Left renal cortex interstitium (tissue), 4 donors: ENCODE data around the gene MIB2. TPM values are rescaled to one million over a fixed set of nuclear protein-coding genes. Genes with fewer than 3 reads are reported as not detected.
A peak's percentile ranks its signal among the peaks of the same experiment; 100 is the strongest.
"Not testable (repeated sequence)": the region's sequence is repeated elsewhere in the genome, so short reads cannot be mapped to it uniquely, and the experiment has no call there.

Source experiments
- DNase-seq, 4 donors: peaks; one replicate each; pipeline ENCODE4 v3.0.0-alpha.2; 2013; ENCODE audit warnings: low read depth in 4 of 4, low spot score in 2 of 4, missing footprints in 1 of 4
- polyA plus RNA-seq, 4 donors: library from polyadenylated mRNA; unstranded; fragments of 120-200 nt; gene quantifications; one replicate each; pipeline ENCODE4 v1.2.1, GENCODE V29; 2013; ENCODE audit not compliant: insufficient read length in 4 of 4

MIB2 gene
- 10 to 100 TPM; 23.5 to 90.7 (median 55.8) TPM for polyA plus RNA-seq

DNA sequence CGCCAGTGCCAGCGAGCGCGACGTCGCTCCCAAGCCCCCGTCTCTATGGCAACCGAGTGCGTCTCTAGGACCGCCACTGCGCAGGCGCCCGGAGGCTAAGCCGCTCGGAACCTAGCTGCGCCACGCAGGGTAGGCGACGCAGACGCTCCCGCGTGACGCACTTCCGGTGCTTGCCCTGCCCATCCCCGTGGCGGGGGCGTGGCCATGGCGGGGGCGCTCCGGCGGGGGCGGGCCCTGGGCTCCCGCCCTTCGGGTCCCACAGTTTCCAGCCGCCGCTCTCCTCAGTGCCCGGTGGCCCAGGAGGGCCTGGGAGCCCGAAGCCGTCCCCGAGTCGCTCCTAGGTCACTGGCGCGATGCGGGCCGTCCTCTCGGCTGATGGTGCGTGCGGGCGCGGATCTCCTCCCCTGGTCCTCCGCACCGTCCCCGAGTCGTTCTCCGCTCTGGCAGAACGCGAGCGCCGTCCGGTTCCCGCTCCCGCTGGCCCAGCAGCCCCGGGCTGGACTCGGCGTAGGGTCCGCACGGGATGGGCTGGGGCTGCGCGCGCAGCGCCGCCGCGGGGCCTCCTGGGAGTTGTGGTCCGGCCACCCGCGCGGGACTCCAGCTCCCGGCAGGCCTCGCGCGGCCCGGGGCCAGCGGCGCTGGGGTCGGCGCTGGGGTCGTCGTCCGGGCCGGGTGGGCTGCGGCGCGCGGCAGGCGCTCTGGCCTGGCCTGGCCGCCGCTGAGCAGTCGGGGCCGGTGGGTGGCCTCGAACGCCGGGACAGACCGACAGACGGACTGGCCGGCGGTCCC, at the start of gene MIB2:
TSS of gene MIB2 (plus strand) at position 245 of the 789 bp plus-strand sequence. CDS start 7,953 bp downstream, outside the sequence.
- peak in 3 of 4 donors; percentile 86 to 91 (median 86) for DNase-seq

DNA sequence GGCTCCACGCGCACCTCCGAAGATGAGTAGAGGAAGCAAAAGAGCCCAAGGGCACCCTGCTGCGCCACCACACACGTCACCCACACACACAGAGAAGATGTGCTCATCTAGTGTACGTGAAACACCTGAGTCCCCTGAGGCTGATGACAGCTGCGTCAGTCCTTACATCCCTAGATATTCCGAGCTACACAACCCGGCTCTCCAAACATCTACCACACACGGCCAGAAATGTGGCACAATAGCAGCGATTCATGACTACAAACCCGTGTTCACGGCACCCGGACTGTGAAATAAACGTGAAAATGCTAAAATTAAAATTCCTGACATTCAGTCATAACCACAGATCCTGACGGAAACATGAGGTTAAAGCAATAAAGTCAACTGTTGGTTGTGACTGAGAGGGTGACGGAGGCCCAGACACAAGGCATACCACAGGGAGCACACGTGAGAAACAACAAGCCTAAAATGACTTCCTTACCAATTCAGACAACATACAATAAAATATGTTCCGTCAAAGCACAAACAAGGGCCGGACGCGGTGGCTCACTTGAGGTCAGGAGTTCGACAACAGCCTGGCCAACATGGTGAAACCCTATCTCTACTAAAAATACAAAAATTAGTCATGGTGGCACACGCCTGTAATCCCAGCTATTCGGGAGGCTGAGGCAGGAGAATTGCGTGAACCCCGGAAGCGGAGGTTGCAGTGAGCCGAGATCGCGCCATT, 48.0 kb upstream of the MIB2 start:
- DNase-seq, result no peak

GRCh38 chr1:1567891-1568291, 47.4 kb upstream of the MIB2 start:
- no peak for DNase-seq

GRCh38 chr1:1569341-1569740, 46.0 kb upstream of the MIB2 start:
- no peak for DNase-seq

- DNase-seq, result peak in 3 of 4 donors; percentile 50 to 56 (median 56)
Observed at GRCh38 chr1:1573843-1574720, 41.2 kb upstream of the MIB2 start.

- peak in 3 of 4 donors; percentile 78 to 87 (median 78) for DNase-seq
Observed at GRCh38 chr1:1574721-1575537, 40.4 kb upstream of the MIB2 start, which contains the start of gene SSU72. Gene SSU72, minus strand, starts transcription at chr1:1574863. Its CDS starts 306 bp downstream, at chr1:1574557.

DNA sequence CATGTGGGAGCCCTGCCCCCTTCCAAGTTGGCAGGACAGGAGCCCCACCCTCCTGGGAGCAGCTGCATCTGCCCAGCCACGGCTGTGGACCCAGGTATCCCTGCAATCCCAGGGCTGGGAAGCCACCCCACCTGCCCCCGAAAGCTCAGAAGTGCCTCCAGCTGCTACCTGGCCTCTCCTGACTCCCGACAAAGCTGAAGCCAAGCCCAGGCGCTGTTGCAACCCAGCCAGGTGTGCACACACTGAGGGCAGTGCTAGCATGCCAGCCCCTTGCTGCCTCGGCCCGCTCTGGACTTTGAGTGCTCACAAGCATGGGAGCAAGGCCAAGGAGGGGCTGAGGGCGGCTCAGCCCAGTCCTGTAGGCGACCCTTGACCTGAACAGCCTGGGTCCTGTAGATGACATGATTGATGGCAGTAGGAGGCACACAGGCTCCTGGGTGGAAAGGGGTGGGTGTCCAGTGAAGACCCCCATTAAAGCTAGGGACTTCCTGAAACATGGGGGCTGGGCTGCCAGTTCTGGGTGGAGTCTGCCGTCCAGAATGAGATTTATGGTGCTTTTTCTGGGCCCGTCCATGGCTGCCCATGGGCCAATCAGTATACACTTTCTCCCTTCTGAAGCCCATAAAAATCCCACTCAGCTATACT, 37.8 kb upstream of the MIB2 start:
- DNase-seq, result no peak

GRCh38 chr1:1578371-1578940, 36.8 kb upstream of the MIB2 start:
- no peak for DNase-seq

DNA sequence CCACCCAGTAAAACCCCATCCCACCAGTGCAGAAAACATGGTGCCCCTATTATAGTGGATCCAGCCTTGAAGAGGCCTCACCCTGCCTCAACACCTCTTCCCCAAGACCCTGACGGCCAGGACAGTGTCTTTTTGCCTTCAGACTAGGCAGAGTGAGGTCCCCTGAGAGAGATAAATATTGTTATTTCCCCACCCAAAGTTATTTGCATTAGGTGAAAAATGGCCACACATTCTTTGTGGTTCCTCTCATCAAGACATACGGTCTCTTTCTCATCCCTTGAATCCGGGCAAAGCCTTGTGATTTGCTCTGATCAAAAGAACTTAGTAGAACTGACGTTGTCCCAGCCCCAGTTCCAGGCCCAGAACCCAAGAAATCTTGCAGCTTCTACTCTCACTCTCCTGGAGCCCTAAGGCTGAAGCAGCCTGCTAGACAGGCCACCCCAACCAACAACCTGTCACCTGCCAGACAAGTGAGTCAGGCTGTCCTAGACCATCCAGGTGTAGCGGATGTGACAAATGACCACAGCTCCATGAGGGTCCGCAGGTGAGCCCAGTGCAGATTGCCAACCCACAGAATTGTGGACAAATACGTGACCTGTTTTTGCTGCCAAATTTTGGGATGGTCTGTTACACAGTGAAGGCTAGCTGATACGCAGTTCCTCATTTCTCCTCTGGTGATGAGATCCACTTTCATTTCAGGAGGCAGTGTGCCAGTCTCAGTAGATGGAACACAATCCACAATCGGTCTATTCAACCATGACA, 32.5 kb upstream of the MIB2 start:
- no peak for DNase-seq

GRCh38 chr1:1583347-1584010, 31.8 kb upstream of the MIB2 start:
- DNase-seq, result no peak

- no peak for DNase-seq
Observed at GRCh38 chr1:1591452-1591851, 23.8 kb upstream of the MIB2 start.

DNA sequence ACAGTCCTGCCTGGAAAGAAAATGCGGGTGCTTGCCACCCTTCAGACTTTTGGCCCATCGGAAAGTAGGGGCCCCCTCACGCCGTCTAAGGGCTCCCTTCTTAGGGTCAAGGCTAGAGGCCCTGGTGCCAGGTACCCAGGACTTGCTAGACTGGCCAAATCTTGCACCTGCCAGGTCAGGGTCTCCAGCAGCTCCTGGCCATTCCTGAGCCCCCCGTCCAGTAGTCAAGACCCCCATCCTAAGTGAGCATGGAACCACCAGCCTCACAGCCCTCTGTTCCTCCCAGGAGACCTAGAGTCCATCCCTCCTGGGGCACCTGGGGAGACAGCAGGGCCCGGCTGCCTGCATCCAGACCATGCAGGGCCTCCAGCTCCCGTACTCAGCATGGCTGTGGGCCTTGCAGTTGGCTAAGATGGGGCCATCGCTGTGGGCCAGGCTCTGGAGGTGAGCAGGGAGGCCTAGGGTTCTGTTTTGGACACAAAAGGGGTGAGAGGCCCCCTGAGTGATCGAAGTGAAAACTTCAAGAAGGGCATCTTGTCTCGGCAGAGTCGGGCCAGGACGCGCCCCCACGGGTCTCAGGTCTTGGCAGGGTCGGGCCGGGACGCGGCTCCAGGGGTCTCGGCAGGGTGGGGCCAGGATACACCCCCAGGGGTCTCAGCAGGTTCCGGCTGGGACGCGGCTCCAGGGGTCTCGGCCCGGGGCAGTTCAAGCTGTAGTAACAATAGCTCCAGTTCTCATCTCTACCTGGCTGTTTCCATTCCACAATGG, 21.3 kb upstream of the MIB2 start:
- no peak for DNase-seq

GRCh38 chr1:1594602-1595260, 20.6 kb upstream of the MIB2 start:
- no peak for DNase-seq

- not testable (repeated sequence) for DNase-seq
Observed at GRCh38 chr1:1595341-1595740, 20.0 kb upstream of the MIB2 start.

DNA sequence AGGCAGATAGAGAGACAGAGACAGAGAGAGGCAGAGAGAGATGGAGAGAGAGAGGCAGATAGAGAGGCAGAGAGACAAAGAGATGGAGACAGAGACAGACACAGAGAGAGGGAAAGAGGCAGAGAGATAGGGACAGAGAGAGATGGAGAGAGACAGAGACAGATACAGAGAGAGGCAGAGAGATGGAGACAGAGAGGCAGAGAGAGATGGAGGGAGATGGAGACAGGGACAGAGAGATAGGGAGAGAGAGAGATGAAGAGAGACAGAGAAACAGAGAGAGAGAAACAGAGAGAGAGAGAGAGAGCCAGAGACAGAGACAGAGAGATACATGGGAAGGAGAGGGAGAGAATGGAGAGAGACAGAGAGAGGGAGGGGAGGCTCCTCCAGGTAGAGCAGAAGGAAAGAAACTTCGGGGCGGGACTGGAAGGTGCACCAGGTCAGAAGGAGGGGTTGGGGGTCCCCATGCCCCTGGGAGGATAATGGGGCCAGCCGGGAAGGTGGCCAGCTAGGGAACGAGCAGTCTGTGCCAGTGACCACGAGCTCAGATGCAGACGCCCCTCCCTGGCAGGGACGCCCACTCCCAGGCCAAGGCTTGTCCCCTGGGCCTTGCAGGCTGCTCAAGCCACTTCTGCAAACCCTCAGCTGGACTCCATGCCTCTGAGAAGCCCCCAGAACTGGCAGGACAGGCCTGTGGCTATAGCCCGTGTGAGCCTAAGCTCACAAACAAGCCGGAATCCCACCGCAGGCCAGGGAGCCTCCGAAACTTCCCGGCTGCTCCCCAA, 18.6 kb upstream of the MIB2 start:
- DNase-seq, result no peak
